ENCODE measurements around the gene STXBP6. TPM values are rescaled to one million over a fixed set of nuclear protein-coding genes. Genes with fewer than 3 reads are reported as not detected.

STXBP6 gene
- total RNA-seq, 4 donors from 2014 or later: 7.1 to 16.8 (median 8.9) TPM

GRCh38 chr14:24904533-24904932 is 145.4 kb downstream of the STXBP6 start:
- no peaks in the 10 kb centered on the region for H3K9me3 ChIP-seq
- in situ Hi-C loops (cut with MboI; ENCODE audit: low pct_ligation_motif_present in 1 of 4, low pct_unique_long_range_greater_than_20kb in 1 of 4, low sequenced_read_pairs in 3 of 4) (no loop called here), intact Hi-C loops (cut with DNase I; ENCODE audit: low total_unique reads) (no loop called here)
- no peaks in the 10 kb centered on the region for H3K27me3 ChIP-seq
- H3K4me1 ChIP-seq: peaks cover 0 to 18% (median 3%) of the 10 kb centered on the region in 4 donors
- no peak for DNase-seq
- H3K27ac ChIP-seq: no peak overlapping the region
- no peak for TF ChIP-seq POLR2A (IDR thresholded peaks at IDR 0.05)
- TF ChIP-seq POLR2AphosphoS5 (IDR thresholded peaks at IDR 0.05): no peak
- no peak for TF ChIP-seq EP300 (IDR thresholded peaks at IDR 0.05; ENCODE audit: low read depth)
- TF ChIP-seq CTCF (IDR thresholded peaks at IDR 0.05): no peak
- H3K4me3 ChIP-seq: no peak overlapping the region
- H3K36me3 ChIP-seq: no peaks in the 10 kb centered on the region
- 96 to 100% methylated on average over 2 of the region's 2 CpGs for WGBS, 2 donors (ENCODE audit: low coverage in 1 of 2)

- Histone ChIP-seq H3K4me1 (peaks cover 0 to 11% (median 2%) of the 10 kb centered on the region in 4 donors), H3K27me3 (no peaks in the 10 kb centered on the region), H3K36me3 (no peaks in the 10 kb centered on the region), H3K9me3 (no peaks in the 10 kb centered on the region), H3K27ac (no peak overlapping the region), H3K4me3 (no peak overlapping the region)
- intact Hi-C loops (cut with DNase I; ENCODE audit: low total_unique reads) (no loop called here), in situ Hi-C loops (cut with MboI; ENCODE audit: low pct_ligation_motif_present in 1 of 4, low pct_unique_long_range_greater_than_20kb in 1 of 4, low sequenced_read_pairs in 3 of 4) (no loop called here)
- DNase-seq: no peak
- TF ChIP-seq EP300 (IDR thresholded peaks at IDR 0.05; ENCODE audit: low read depth) (no peak), CTCF (IDR thresholded peaks at IDR 0.05) (no peak), POLR2A (IDR thresholded peaks at IDR 0.05) (no peak), POLR2AphosphoS5 (IDR thresholded peaks at IDR 0.05) (no peak)
These were observed 146.6 kb downstream of the STXBP6 start for GRCh38 chr14:24903337-24903736.

- WGBS, 2 donors (ENCODE audit: low coverage in 1 of 2): 42 to 50% methylated on average over 5 to 6 of the region's 6 CpGs
- in situ Hi-C loops (cut with MboI; ENCODE audit: low pct_ligation_motif_present in 1 of 4, low pct_unique_long_range_greater_than_20kb in 1 of 4, low sequenced_read_pairs in 3 of 4): no loop called here
These were observed 149.5 kb downstream of the STXBP6 start for GRCh38 chr14:24900269-24901100.

GRCh38 chr14:24897793-24898192 is 152.2 kb downstream of the STXBP6 start:
- peaks cover 0 to 11% (median 2%) of the 10 kb centered on the region in 4 donors for H3K4me1 ChIP-seq
- no peak overlapping the region for H3K27ac ChIP-seq
- H3K27me3 ChIP-seq: no peaks in the 10 kb centered on the region
- TF ChIP-seq POLR2AphosphoS5 (IDR thresholded peaks at IDR 0.05): no peak
- TF ChIP-seq POLR2A (IDR thresholded peaks at IDR 0.05): no peak
- TF ChIP-seq CTCF (IDR thresholded peaks at IDR 0.05): no peak
- no peak for TF ChIP-seq EP300 (IDR thresholded peaks at IDR 0.05; ENCODE audit: low read depth)
- H3K36me3 ChIP-seq: no peaks in the 10 kb centered on the region
- no peak for DNase-seq
- no peak overlapping the region for H3K4me3 ChIP-seq
- intact Hi-C loops (cut with DNase I; ENCODE audit: low total_unique reads): no loop called here
- WGBS, 2 donors (ENCODE audit: low coverage in 1 of 2): 73 to 86% methylated on average over 2 to 3 of the region's 3 CpGs
- no peaks in the 10 kb centered on the region for H3K9me3 ChIP-seq
- in situ Hi-C loops (cut with MboI; ENCODE audit: low pct_ligation_motif_present in 1 of 4, low pct_unique_long_range_greater_than_20kb in 1 of 4, low sequenced_read_pairs in 3 of 4): no loop called here

More at GRCh38 chr14:24900269-24901100, 149.5 kb downstream of the STXBP6 start:
- Histone ChIP-seq H3K9me3 (no peaks in the 10 kb centered on the region), H3K4me3 (no peak overlapping the region), H3K36me3 (no peaks in the 10 kb centered on the region), H3K4me1 (peaks cover 0 to 11% (median 2%) of the 10 kb centered on the region in 4 donors), H3K27ac (no peak overlapping the region), H3K27me3 (no peaks in the 10 kb centered on the region)
- intact Hi-C loops (cut with DNase I; ENCODE audit: low total_unique reads): no loop called here
- TF ChIP-seq POLR2AphosphoS5 (IDR thresholded peaks at IDR 0.05) (no peak), EP300 (IDR thresholded peaks at IDR 0.05; ENCODE audit: low read depth) (no peak), CTCF (IDR thresholded peaks at IDR 0.05) (no peak), POLR2A (IDR thresholded peaks at IDR 0.05) (no peak)
- no peak for DNase-seq
